ENCODE data around the gene KAT2A. TPM values are rescaled to one million over a fixed set of nuclear protein-coding genes. Genes with fewer than 3 reads are reported as not detected.

The KAT2A gene
- polyA plus RNA-seq, 3 donors from 2014 or later = 2.9 to 4.3 (median 3.5) TPM

- Mint-ChIP-seq H3K27me3 (ENCODE audit: low read depth in 3 of 3) (peaks cover 2 to 4% (median 2%) of the 10 kb centered on the region in 3 donors), H3K4me3 (no peak overlapping the region), H3K9me3 (no peaks in the 10 kb centered on the region), H3K27ac (peak overlapping the region in 3 of 6 donors; percentile 22 to 55 (median 37)), H3K36me3 (peaks cover 11 to 20% (median 16%) of the 10 kb centered on the region in 3 donors), H3K4me1 (peaks cover 35 to 39% of the 10 kb centered on the region in 2 donors)
- DNase-seq = no peak
Measured at GRCh38 chr17:42130310-42130936, 9.3 kb upstream of the KAT2A start.

GRCh38 chr17:42129109-42129837, 8.1 kb upstream of the KAT2A start:
- DNase-seq = no peak
- Mint-ChIP-seq H3K9me3 (no peaks in the 10 kb centered on the region), H3K4me3 (no peak overlapping the region), H3K4me1 (peaks cover 30 to 37% of the 10 kb centered on the region in 2 donors), H3K27me3 (ENCODE audit: low read depth in 3 of 3) (peaks cover 2 to 6% (median 2%) of the 10 kb centered on the region in 3 donors), H3K36me3 (peaks cover 11 to 27% (median 21%) of the 10 kb centered on the region in 3 donors), H3K27ac (peak overlapping the region in 1 of 6 donors; percentile 19)

- peaks cover 0 to 8% (median 2%) of the 10 kb centered on the region in 3 donors for H3K27me3 Mint-ChIP-seq (ENCODE audit: low read depth in 3 of 3)
- peaks cover 11 to 27% (median 21%) of the 10 kb centered on the region in 3 donors for H3K36me3 Mint-ChIP-seq
- DNase-seq = no peak
- H3K27ac Mint-ChIP-seq = peak overlapping the region in 1 of 6 donors; percentile 30
- H3K4me1 Mint-ChIP-seq = peaks cover 14 to 20% of the 10 kb centered on the region in 2 donors
- no peak overlapping the region for H3K4me3 Mint-ChIP-seq
- no peaks in the 10 kb centered on the region for H3K9me3 Mint-ChIP-seq
Measured at GRCh38 chr17:42127414-42127813, 6.2 kb upstream of the KAT2A start.

DNA sequence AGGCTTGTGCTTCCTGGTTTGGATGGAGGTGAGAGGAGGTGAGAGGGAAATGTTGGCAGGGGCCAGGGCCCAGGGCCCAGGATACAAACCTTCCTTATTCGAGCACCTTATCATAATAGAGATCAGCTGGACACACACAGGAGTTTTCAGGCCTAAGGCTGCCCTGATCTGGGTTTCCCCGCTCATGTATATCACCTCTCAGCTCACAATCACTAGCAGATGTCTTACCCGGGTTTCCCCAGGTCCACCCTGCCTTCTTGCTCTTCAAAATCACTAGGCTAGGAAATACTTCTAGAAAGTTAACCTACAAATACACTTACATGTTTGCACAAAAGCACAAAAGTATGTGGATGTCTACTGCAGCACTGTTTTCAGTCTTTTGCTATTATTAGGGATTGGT, 5.7 kb upstream of the KAT2A start:
- Mint-ChIP-seq H3K9me3 (no peaks in the 10 kb centered on the region), H3K27me3 (ENCODE audit: low read depth in 3 of 3) (peaks cover 0 to 8% (median 2%) of the 10 kb centered on the region in 3 donors), H3K4me1 (peaks cover 11 to 14% of the 10 kb centered on the region in 2 donors), H3K36me3 (peaks cover 11 to 27% (median 21%) of the 10 kb centered on the region in 3 donors), H3K27ac (peak overlapping the region in 1 of 6 donors; percentile 30), H3K4me3 (no peak overlapping the region)
- no peak for DNase-seq

GRCh38 chr17:42125565-42125964, 4.4 kb upstream of the KAT2A start:
- Mint-ChIP-seq H3K4me3 (no peak overlapping the region), H3K4me1 (peaks cover 1 to 8% of the 10 kb centered on the region in 2 donors), H3K27me3 (ENCODE audit: low read depth in 3 of 3) (peaks cover 0 to 8% (median 3%) of the 10 kb centered on the region in 3 donors), H3K27ac (no peak overlapping the region), H3K9me3 (no peaks in the 10 kb centered on the region), H3K36me3 (peaks cover 6 to 26% (median 17%) of the 10 kb centered on the region in 3 donors)
- no peak for DNase-seq

DNA sequence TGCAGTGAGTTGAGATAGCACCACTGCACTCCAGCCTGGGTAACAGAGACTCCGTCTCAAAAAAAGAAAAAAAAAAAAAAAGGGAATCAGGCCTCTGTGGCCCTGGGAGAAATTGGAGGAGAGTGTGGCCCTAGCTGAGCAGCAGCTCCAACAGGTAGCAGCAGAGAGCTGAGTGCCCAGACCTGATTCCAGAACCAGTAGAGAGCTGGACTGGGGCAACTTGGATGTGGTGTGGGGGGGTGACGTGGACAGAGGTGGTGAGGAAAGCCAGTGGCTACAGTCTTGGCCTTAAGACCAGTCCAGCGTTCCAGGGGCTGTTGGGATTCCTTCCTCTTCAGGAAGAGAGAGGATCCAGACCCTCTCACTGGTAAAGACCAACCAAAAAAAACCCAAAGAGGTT, 3.1 kb upstream of the KAT2A start:
- H3K27ac Mint-ChIP-seq = no peak overlapping the region
- H3K27me3 Mint-ChIP-seq (ENCODE audit: low read depth in 3 of 3) = peaks cover 0 to 6% (median 6%) of the 10 kb centered on the region in 3 donors
- DNase-seq = no peak
- H3K36me3 Mint-ChIP-seq = peaks cover 6 to 24% (median 17%) of the 10 kb centered on the region in 3 donors
- H3K4me1 Mint-ChIP-seq = peaks cover 6 to 12% of the 10 kb centered on the region in 2 donors
- no peaks in the 10 kb centered on the region for H3K9me3 Mint-ChIP-seq
- H3K4me3 Mint-ChIP-seq = no peak overlapping the region

DNA sequence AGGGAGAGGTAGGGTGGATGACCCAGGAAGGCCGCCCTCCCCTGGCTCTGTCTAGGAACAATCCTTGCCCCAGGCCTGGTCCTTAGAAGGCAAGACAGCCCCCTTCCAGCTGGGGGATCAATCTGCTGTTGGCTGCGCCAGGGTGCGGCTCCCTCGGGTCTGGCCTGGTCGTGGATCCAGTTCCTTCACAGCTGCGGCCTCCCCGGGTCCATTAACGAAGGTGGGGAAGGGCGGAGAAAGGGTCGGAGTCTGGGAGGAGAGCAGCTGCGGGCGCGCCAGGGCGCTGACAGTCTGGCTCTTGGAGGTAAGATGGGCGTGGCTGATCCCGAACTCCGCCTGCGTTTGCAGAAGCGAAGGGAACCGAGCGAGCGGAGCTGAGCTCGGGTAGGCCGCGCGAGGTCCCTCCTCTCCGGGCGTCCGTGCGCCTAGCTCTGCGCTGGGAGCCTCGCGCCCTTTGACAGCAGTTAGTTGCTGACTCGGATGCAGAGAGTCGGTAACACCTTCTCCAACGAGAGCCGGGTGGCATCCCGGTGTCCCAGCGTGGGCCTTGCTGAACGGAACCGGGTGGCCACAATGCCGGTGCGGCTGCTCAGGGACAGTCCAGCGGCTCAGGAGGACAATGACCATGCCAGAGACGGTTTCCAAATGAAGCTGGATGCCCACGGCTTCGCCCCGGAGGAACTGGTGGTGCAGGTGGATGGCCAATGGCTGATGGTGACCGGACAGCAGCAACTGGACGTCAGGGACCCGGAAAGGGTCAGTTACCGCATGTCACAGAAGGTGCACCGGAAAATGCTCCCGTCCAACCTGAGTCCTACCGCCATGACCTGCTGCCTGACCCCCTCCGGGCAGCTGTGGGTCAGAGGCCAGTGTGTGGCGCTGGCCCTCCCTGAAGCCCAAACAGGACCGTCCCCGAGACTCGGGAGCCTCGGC, 1.5 kb upstream of the KAT2A start, which contains the start of gene HSPB9:
Gene HSPB9, plus strand, starts transcription at position 434 of the 933 bp plus-strand sequence. Its CDS starts 47 bp downstream, at position 481.
- no peak for DNase-seq
- Mint-ChIP-seq H3K4me1 (peaks cover 12 to 15% of the 10 kb centered on the region in 2 donors), H3K27ac (peak within 1 kb of the TSS in 2 of 6 donors; percentile 23 to 51), H3K36me3 (peaks cover 10 to 18% (median 10%) of the 10 kb centered on the region in 3 donors), H3K27me3 (ENCODE audit: low read depth in 3 of 3) (peaks cover 0 to 6% (median 6%) of the 10 kb centered on the region in 3 donors), H3K4me3 (peak within 1 kb of the TSS in 4 of 5 donors; percentile 38 to 77 (median 73)), H3K9me3 (no peaks in the 10 kb centered on the region)

- Mint-ChIP-seq H3K4me1 (peaks cover 18 to 20% of the 10 kb centered on the region in 2 donors), H3K9me3 (no peaks in the 10 kb centered on the region), H3K4me3 (peak overlapping the region; percentile 66 to 81 (median 70)), H3K36me3 (peaks cover 5 to 15% (median 7%) of the 10 kb centered on the region in 3 donors), H3K27ac (peak overlapping the region in 1 of 6 donors; percentile 33), H3K27me3 (ENCODE audit: low read depth in 3 of 3) (peaks cover 0 to 6% (median 4%) of the 10 kb centered on the region in 3 donors)
- no peak for DNase-seq
Measured at GRCh38 chr17:42120161-42120769, 902 bp downstream of the KAT2A start.

GRCh38 chr17:42119301-42119700, 1.9 kb downstream of the KAT2A start:
- no peak overlapping the region for H3K27ac Mint-ChIP-seq
- peaks cover 0 to 9% (median 7%) of the 10 kb centered on the region in 3 donors for H3K36me3 Mint-ChIP-seq
- H3K9me3 Mint-ChIP-seq = no peaks in the 10 kb centered on the region
- H3K4me1 Mint-ChIP-seq = peaks cover 20% of the 10 kb centered on the region in 2 donors
- DNase-seq = no peak
- peak overlapping the region in 1 of 5 donors; percentile 47 for H3K4me3 Mint-ChIP-seq
- H3K27me3 Mint-ChIP-seq (ENCODE audit: low read depth in 3 of 3) = peaks cover 0 to 4% (median 2%) of the 10 kb centered on the region in 3 donors

GRCh38 chr17:42118545-42118944, 2.6 kb downstream of the KAT2A start:
- Mint-ChIP-seq H3K9me3 (no peaks in the 10 kb centered on the region), H3K4me3 (peak overlapping the region in 4 of 5 donors; percentile 8 to 68 (median 54)), H3K36me3 (peaks cover 0 to 9% (median 7%) of the 10 kb centered on the region in 3 donors), H3K27me3 (ENCODE audit: low read depth in 3 of 3) (peaks cover 0 to 4% (median 0%) of the 10 kb centered on the region in 3 donors), H3K27ac (no peak overlapping the region), H3K4me1 (peaks cover 20% of the 10 kb centered on the region in 2 donors)
- no peak for DNase-seq

GRCh38 chr17:42118126-42118510, 3.0 kb downstream of the KAT2A start:
- H3K9me3 Mint-ChIP-seq = no peaks in the 10 kb centered on the region

DNA sequence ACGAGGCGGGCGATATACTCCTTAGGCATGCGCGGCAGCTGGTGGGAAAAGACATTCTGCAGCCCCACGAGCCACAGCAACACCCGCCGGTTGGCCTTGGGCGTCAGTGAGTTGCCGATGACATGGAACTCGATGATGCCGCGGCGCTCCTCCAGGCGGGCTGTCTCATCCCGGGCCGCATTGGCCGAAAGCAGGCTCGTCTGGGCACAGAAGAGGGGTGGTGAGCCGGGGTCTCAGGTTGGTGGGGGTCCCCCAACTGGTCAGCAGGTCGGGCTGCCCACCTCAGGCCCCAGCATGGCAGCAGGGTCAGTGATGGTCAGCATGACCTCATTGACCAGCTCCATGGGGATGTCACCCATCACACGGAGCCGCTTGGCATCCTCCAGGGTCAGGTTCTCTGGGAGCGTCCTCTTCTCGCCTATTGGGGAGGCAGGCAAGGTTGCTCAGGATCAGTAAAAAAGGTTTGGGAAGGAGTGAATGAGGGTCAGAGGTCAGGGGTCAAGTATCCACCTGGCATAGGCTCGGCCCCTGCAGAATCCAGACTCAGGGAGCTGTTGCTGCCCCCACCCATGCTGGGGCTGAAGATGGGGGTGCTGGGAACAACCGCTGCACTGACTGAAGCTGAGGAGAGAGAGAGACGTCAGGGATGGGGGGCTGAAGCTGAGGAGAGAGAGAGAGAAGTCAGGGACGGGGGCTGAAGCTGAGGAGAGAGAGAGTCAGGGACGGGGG, 3.6 kb downstream of the KAT2A start:
- Mint-ChIP-seq H3K36me3 (peaks cover 0 to 9% (median 7%) of the 10 kb centered on the region in 3 donors), H3K9me3 (no peaks in the 10 kb centered on the region), H3K27ac (no peak overlapping the region), H3K4me1 (peaks cover 21 to 24% of the 10 kb centered on the region in 2 donors), H3K4me3 (no peak overlapping the region), H3K27me3 (ENCODE audit: low read depth in 3 of 3) (peaks cover 0 to 4% (median 0%) of the 10 kb centered on the region in 3 donors)
- no peak for DNase-seq

More at GRCh38 chr17:42118126-42118510, 3.0 kb downstream of the KAT2A start:
- Mint-ChIP-seq H3K4me1 (peaks cover 18 to 20% of the 10 kb centered on the region in 2 donors), H3K27ac (no peak overlapping the region), H3K4me3 (peak overlapping the region in 1 of 5 donors; percentile 50), H3K36me3 (peaks cover 0 to 9% (median 7%) of the 10 kb centered on the region in 3 donors), H3K27me3 (ENCODE audit: low read depth in 3 of 3) (peaks cover 0 to 4% (median 0%) of the 10 kb centered on the region in 3 donors)
- no peak for DNase-seq
